Measurements from ENCODE around the gene SORCS2.

DNA sequence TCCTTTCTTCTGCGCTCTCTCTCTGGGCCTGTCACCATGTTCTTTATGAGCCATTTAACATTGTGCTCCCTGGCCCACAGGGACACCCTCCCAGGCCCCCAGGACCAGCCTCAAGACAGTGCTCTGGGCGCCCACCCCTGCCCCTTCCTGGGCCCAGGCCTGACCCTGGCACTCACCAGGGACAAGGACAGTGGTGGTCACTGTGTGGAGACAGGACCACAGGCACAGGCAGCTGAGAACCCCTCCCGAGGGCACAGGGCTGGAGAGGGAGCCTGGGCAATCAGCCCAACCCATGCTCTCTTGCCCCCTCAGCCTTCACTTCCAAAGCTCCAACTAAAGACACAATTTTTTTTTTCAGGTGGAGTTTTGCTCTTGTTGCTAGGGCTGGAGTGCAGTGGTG, 460.6 kb downstream of the SORCS2 start:
- TF ChIP-seq EZH2 (IDR thresholded peaks at IDR 0.05; ENCODE audit: insufficient read depth, poor library complexity, severe bottlenecking) (no peak), EZH2phosphoT487 (IDR thresholded peaks at IDR 0.05; ENCODE audit: insufficient read depth, low read depth) (no peak)

All from GM23248 (cell line).